ENCODE measurements around the gene RAB10.

DNA sequence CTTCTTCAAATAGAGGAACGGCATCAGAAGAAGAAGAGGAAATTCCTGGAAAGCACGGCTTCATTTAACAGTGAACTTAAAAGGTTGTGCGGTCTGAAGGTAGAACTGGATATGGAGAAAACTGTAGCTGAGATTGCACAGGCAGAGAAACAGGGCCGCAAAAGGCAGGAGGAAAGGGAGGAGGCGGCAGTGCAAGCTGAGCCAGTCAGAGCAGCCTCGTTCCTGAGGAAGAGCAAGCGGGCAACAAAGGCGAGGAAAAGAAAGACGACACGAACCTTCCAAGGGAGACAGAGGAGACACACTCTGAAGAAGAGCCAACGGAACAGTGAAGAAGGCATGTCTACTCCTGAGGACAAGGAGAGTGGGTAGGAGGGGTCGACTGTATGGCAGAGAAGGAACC, 116.4 kb downstream of the RAB10 start:
- TF ChIP-seq POLR2AphosphoS5 (IDR thresholded peaks at IDR 0.05; ENCODE audit: low read depth, low read length) = no peak
- no peak for TF ChIP-seq TAF1 (IDR thresholded peaks at IDR 0.05; ENCODE audit: borderline replicate concordance, insufficient read depth, low read length)
- TF ChIP-seq SIN3A (IDR thresholded peaks at IDR 0.05; ENCODE audit: borderline replicate concordance, insufficient read depth, low read length) = no peak

All from PFSK-1 (cell line).